SJSA1 (cell line): ENCODE measurements around the gene FA2H. TPM values are rescaled to one million over a fixed set of nuclear protein-coding genes. Genes with fewer than 3 reads are reported as not detected.

Source experiments
- DNase-seq, 2 experiments: peaks; one replicate each; pipeline ENCODE4 v3.0.0-alpha.2; 2015 to 2020; ENCODE audit warnings: low spot score in 2 of 2, low read depth in 1 of 2
- H3K27ac ChIP-seq: fragments of 250-450 bp; sonication (Bioruptor Pico); 2 replicates; pipeline ENCODE4 v1.5.1; 2020; ENCODE audit warnings: mild to moderate bottlenecking, moderate library complexity
- H3K27me3 ChIP-seq: fragments of 250-450 bp; sonication (Bioruptor Pico); replicated peaks from 2 replicates; pipeline ENCODE4 v1.5.1; 2020; ENCODE audit warnings: mild to moderate bottlenecking, moderate library complexity
- H3K36me3 ChIP-seq: fragments of 250-450 bp; sonication (Bioruptor Pico); 2 replicates; pipeline ENCODE4 v1.5.1; 2020; ENCODE audit warnings: mild to moderate bottlenecking
- H3K4me1 ChIP-seq: fragments of 250-450 bp; sonication (Bioruptor Pico); replicated peaks from 2 replicates; pipeline ENCODE4 v1.6.1; 2021; ENCODE audit warnings: mild to moderate bottlenecking
- H3K4me3 ChIP-seq: fragments of 250-450 bp; sonication (Bioruptor Pico); 2 replicates; pipeline ENCODE4 v1.5.1; 2020; ENCODE audit warnings: mild to moderate bottlenecking
- H3K9me3 ChIP-seq: fragments of 250-450 bp; sonication (Bioruptor Pico); replicated peaks from 2 replicates; pipeline ENCODE4 v1.5.1; 2020; ENCODE audit warnings: mild to moderate bottlenecking
- total RNA-seq: library from RNA; depleted of rRNA; stranded (reverse); fragments of >200 nt; shearing (Covaris generic); gene quantifications from 2 replicates; pipeline ENCODE4 v1.2.3, GENCODE V29; 2014

Gene FA2H
- total RNA-seq, 1 experiment from 2014 or later = not detected

GRCh38 chr16:74718741-74719610, 55.6 kb downstream of the FA2H start:
- Histone ChIP-seq H3K9me3 (no peaks in the 10 kb centered on the region), H3K36me3 (no peaks in the 10 kb centered on the region), H3K27me3 (no peaks in the 10 kb centered on the region), H3K4me1 (no peaks in the 10 kb centered on the region), H3K4me3 (no peak overlapping the region), H3K27ac (no peak overlapping the region)
- no peak for DNase-seq

- Histone ChIP-seq H3K4me1 (no peaks in the 10 kb centered on the region), H3K36me3 (no peaks in the 10 kb centered on the region), H3K9me3 (no peaks in the 10 kb centered on the region), H3K27ac (no peak overlapping the region), H3K4me3 (no peak overlapping the region), H3K27me3 (no peaks in the 10 kb centered on the region)
- DNase-seq = no peak
Measured at GRCh38 chr16:74718140-74718539, 56.5 kb downstream of the FA2H start.

GRCh38 chr16:74717367-74717766, 57.3 kb downstream of the FA2H start:
- H3K4me3 ChIP-seq = no peak overlapping the region
- no peaks in the 10 kb centered on the region for H3K36me3 ChIP-seq
- DNase-seq = no peak
- no peaks in the 10 kb centered on the region for H3K4me1 ChIP-seq
- H3K27ac ChIP-seq = no peak overlapping the region
- no peaks in the 10 kb centered on the region for H3K9me3 ChIP-seq
- H3K27me3 ChIP-seq = no peaks in the 10 kb centered on the region

- Histone ChIP-seq H3K27ac (no peak overlapping the region), H3K4me3 (no peak overlapping the region), H3K9me3 (no peaks in the 10 kb centered on the region), H3K4me1 (no peaks in the 10 kb centered on the region), H3K27me3 (no peaks in the 10 kb centered on the region), H3K36me3 (no peaks in the 10 kb centered on the region)
- DNase-seq = no peak
Measured at GRCh38 chr16:74716355-74716754, 58.3 kb downstream of the FA2H start.

GRCh38 chr16:74713876-74714275, 60.7 kb downstream of the FA2H start:
- no peak for DNase-seq
- Histone ChIP-seq H3K27ac (no peak overlapping the region), H3K27me3 (no peaks in the 10 kb centered on the region), H3K36me3 (no peaks in the 10 kb centered on the region), H3K4me3 (no peak overlapping the region), H3K9me3 (no peaks in the 10 kb centered on the region), H3K4me1 (no peaks in the 10 kb centered on the region)

GRCh38 chr16:74713325-74713724, 61.3 kb downstream of the FA2H start:
- H3K36me3 ChIP-seq = no peaks in the 10 kb centered on the region
- no peaks in the 10 kb centered on the region for H3K9me3 ChIP-seq
- H3K27ac ChIP-seq = no peak overlapping the region
- no peaks in the 10 kb centered on the region for H3K4me1 ChIP-seq
- H3K27me3 ChIP-seq = no peaks in the 10 kb centered on the region
- H3K4me3 ChIP-seq = no peak overlapping the region
- no peak for DNase-seq

GRCh38 chr16:74711938-74712337, 62.7 kb downstream of the FA2H start:
- Histone ChIP-seq H3K27ac (no peak overlapping the region), H3K4me1 (no peaks in the 10 kb centered on the region), H3K36me3 (no peaks in the 10 kb centered on the region), H3K4me3 (no peak overlapping the region), H3K27me3 (no peaks in the 10 kb centered on the region), H3K9me3 (no peaks in the 10 kb centered on the region)
- no peak for DNase-seq

- Histone ChIP-seq H3K27ac (no peak overlapping the region), H3K4me1 (no peaks in the 10 kb centered on the region), H3K9me3 (no peaks in the 10 kb centered on the region), H3K4me3 (no peak overlapping the region), H3K36me3 (no peaks in the 10 kb centered on the region), H3K27me3 (no peaks in the 10 kb centered on the region)
- no peak for DNase-seq
Measured at GRCh38 chr16:74710401-74710800, 64.2 kb downstream of the FA2H start.

- Histone ChIP-seq H3K36me3 (no peaks in the 10 kb centered on the region), H3K27me3 (no peaks in the 10 kb centered on the region), H3K4me1 (no peaks in the 10 kb centered on the region), H3K27ac (no peak overlapping the region), H3K9me3 (no peaks in the 10 kb centered on the region), H3K4me3 (no peak overlapping the region)
- peak; percentile 67 to 69 for DNase-seq
Measured at GRCh38 chr16:74709441-74709877, 65.2 kb downstream of the FA2H start.

GRCh38 chr16:74700438-74701225, 74.0 kb downstream of the FA2H start, which contains the start of gene MLKL:
MLKL (minus strand) TSS chr16:74700862; CDS start chr16:74695757, 5,105 bp downstream.
- no peaks in the 10 kb centered on the region; the same call in 1 of the 2 replicates for H3K36me3 ChIP-seq
- peak; percentile 59 to 63 for DNase-seq
- peaks cover 10% of the 10 kb centered on the region for H3K4me1 ChIP-seq
- peak within 1 kb of the TSS; percentile 51 for H3K27ac ChIP-seq
- H3K9me3 ChIP-seq = no peaks in the 10 kb centered on the region
- H3K4me3 ChIP-seq = peak within 1 kb of the TSS; percentile 62
- H3K27me3 ChIP-seq = no peaks in the 10 kb centered on the region

- Histone ChIP-seq H3K27me3 (no peaks in the 10 kb centered on the region), H3K4me1 (peaks cover 10% of the 10 kb centered on the region), H3K27ac (peak overlapping the region; percentile 51), H3K9me3 (no peaks in the 10 kb centered on the region), H3K36me3 (peaks cover 5% of the 10 kb centered on the region), H3K4me3 (peak overlapping the region; percentile 62)
- DNase-seq = no peak
Measured at GRCh38 chr16:74700116-74700437, 74.5 kb downstream of the FA2H start.

- Histone ChIP-seq H3K36me3 (peaks cover 6% of the 10 kb centered on the region), H3K9me3 (no peaks in the 10 kb centered on the region), H3K4me1 (peaks cover 10% of the 10 kb centered on the region), H3K27ac (no peak overlapping the region), H3K27me3 (no peaks in the 10 kb centered on the region), H3K4me3 (peak overlapping the region; percentile 62)
- DNase-seq = no peak
Measured at GRCh38 chr16:74699666-74700065, 75.0 kb downstream of the FA2H start.

- no peak for DNase-seq
- Histone ChIP-seq H3K27me3 (no peaks in the 10 kb centered on the region), H3K4me3 (no peak overlapping the region), H3K4me1 (peaks cover 10% of the 10 kb centered on the region), H3K36me3 (peaks cover 6% of the 10 kb centered on the region), H3K27ac (no peak overlapping the region), H3K9me3 (no peaks in the 10 kb centered on the region)
Measured at GRCh38 chr16:74698222-74698621, 76.4 kb downstream of the FA2H start.
